GM12864 (cell line): Measurements from ENCODE around the gene IGFBP1.
A peak's percentile ranks its signal among the peaks of the same experiment; 100 is the strongest.

Source experiments
- DNase-seq: peaks from one replicate; pipeline ENCODE4 v3.0.0-alpha.2; 2011; ENCODE audit warnings: low read depth
- H3K4me3 ChIP-seq: 2 replicates; pipeline ENCODE4 v1.5.1; 2011; ENCODE audit warnings: mild to moderate bottlenecking, low read depth, low read length, control low read depth
- CTCF ChIP-seq: IDR thresholded peaks from 2 replicates; pipeline ENCODE4 v1.5.1; 2011; ENCODE audit warnings: low read depth, mild to moderate bottlenecking, moderate library complexity, low read length, control low read depth, inconsistent platforms; ENCODE audit errors: missing control alignments

IGFBP1 gene

GRCh38 chr7:45891462-45892402 lies 3.4 kb downstream of the IGFBP1 start:
- peak; percentile 1 for TF ChIP-seq CTCF
- no peak for DNase-seq

GRCh38 chr7:45892407-45893035 lies 4.2 kb downstream of the IGFBP1 start:
- DNase-seq: no peak
- no peak overlapping the region for H3K4me3 ChIP-seq
- no peak for TF ChIP-seq CTCF

More at GRCh38 chr7:45891462-45892402, 3.4 kb downstream of the IGFBP1 start:
- H3K4me3 ChIP-seq: no peak overlapping the region

- no peak overlapping the region for H3K4me3 ChIP-seq
- TF ChIP-seq CTCF: no peak
- DNase-seq: no peak
Observed at GRCh38 chr7:45893374-45893995, 5.2 kb downstream of the IGFBP1 start.

- no peak for TF ChIP-seq CTCF
- H3K4me3 ChIP-seq: no peak overlapping the region
- no peak for DNase-seq
Observed at GRCh38 chr7:45893996-45894664, 5.8 kb downstream of the IGFBP1 start.

- no peak for TF ChIP-seq CTCF
Observed at GRCh38 chr7:45894665-45895062, 6.4 kb downstream of the IGFBP1 start.

GRCh38 chr7:45897042-45897690 lies 8.9 kb downstream of the IGFBP1 start:
- DNase-seq: no peak
- no peak overlapping the region for H3K4me3 ChIP-seq
- no peak for TF ChIP-seq CTCF

More at GRCh38 chr7:45894665-45895062, 6.4 kb downstream of the IGFBP1 start:
- H3K4me3 ChIP-seq: no peak overlapping the region
- DNase-seq: no peak
